ENCODE measurements around the gene DCTN2. TPM values are rescaled to one million over a fixed set of nuclear protein-coding genes. Genes with fewer than 3 reads are reported as not detected.

DCTN2 gene
- total and polyA plus RNA-seq, 2 donors (not counting 3 experiments of a cell fraction or from before 2014, with no cell fraction given) = 146 to 161 TPM

DNA sequence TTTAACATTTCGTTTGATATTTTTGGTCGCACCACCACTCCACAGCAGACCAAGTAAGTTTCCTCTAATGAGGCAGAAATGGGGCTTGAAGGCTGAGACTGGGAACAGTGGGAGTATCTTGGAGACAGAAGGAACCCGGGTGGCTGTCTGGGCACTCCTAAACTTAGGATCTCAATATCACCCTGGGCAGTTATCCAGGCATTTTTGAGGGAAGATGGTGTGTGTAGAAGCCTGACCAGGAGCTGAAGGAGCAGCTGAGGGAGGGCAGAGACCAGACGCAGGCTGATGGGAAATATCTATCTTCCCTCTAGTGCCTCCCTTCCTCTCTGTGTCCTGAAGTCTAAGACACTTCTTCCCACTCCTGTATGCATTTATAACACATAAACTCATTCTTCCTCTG lies 48.4 kb downstream of the DCTN2 start:
- intact Hi-C loops (cut with micrococcal nuclease) (no loop called here), dilution Hi-C loops (cut with MboI; ENCODE audit: extremely low pct_ligation_motif_present, low sequenced_read_pairs) (no loop called here)
- no peaks in the 10 kb centered on the region for H3K79me2 ChIP-seq (ENCODE audit: control insufficient read depth, insufficient read depth, low read length)
- no peak overlapping the region for H2AFZ ChIP-seq (ENCODE audit: low read depth, low read length)
- H3K9ac ChIP-seq (replicated peaks; ENCODE audit: extremely low read depth, insufficient read depth, low read length) = no peak overlapping the region
- H3K4me1 ChIP-seq (ENCODE audit: control insufficient read depth, extremely low read depth, insufficient read depth, low read length) = no peaks in the 10 kb centered on the region
- peaks cover 24 to 29% of the 10 kb centered on the region in 2 experiments for H3K36me3 ChIP-seq (ENCODE audit: control insufficient read depth in 2 of 2, extremely low read depth in 1 of 2, insufficient read depth in 2 of 2, low read length in 2 of 2)
- BruUV-seq (replicated peaks) = no TSS peak
- ChIA-PET POLR2A (interaction anchor here (0.7 kb wide), 1 partner anchor 1664 kb away, joined by 5 read pairs; no protein-coding TSS in a partner anchor), CTCF (interaction anchor here (1.3 kb wide), 1 partner anchor 40 kb away, joined by 3 read pairs; no protein-coding TSS in a partner anchor)
- DNase-seq (ENCODE audit: low read depth, low spot score) = no peak
- no peaks in the 10 kb centered on the region for H3K27me3 ChIP-seq (ENCODE audit: control insufficient read depth in 2 of 2, insufficient read depth in 2 of 2, low read length in 2 of 2)
- H3K4me2 ChIP-seq (ENCODE audit: insufficient read depth, low read length) = no peak overlapping the region
- H3K27ac ChIP-seq (ENCODE audit: insufficient read depth, low read depth, low read length) = no peak overlapping the region
- TF ChIP-seq, protein P1, sequence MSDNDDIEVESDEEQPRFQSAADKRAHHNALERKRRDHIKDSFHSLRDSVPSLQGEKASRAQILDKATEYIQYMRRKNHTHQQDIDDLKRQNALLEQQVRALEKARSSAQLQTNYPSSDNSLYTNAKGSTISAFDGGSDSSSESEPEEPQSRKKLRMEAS (IDR thresholded peaks at IDR 0.05; ENCODE audit: insufficient read depth, insufficient read length) = no peak
- TF ChIP-seq, protein P2, sequence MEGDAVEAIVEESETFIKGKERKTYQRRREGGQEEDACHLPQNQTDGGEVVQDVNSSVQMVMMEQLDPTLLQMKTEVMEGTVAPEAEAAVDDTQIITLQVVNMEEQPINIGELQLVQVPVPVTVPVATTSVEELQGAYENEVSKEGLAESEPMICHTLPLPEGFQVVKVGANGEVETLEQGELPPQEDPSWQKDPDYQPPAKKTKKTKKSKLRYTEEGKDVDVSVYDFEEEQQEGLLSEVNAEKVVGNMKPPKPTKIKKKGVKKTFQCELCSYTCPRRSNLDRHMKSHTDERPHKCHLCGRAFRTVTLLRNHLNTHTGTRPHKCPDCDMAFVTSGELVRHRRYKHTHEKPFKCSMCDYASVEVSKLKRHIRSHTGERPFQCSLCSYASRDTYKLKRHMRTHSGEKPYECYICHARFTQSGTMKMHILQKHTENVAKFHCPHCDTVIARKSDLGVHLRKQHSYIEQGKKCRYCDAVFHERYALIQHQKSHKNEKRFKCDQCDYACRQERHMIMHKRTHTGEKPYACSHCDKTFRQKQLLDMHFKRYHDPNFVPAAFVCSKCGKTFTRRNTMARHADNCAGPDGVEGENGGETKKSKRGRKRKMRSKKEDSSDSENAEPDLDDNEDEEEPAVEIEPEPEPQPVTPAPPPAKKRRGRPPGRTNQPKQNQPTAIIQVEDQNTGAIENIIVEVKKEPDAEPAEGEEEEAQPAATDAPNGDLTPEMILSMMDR (IDR thresholded peaks at IDR 0.05; ENCODE audit: extremely low read depth in 1 of 2, insufficient read depth in 1 of 2, low read depth in 1 of 2, low read length in 2 of 2) = no peak
- no peak for TF ChIP-seq FOS (IDR thresholded peaks at IDR 0.05; ENCODE audit: borderline replicate concordance, insufficient read depth, low read length)
- no peak for TF ChIP-seq EZH2 (IDR thresholded peaks at IDR 0.05; ENCODE audit: borderline replicate concordance, low read depth, low read length, severe bottlenecking)
- no peak for TF ChIP-seq POLR2AphosphoS5 (IDR thresholded peaks at IDR 0.05; ENCODE audit: insufficient read depth, low read depth, low read length)
- no peak for TF ChIP-seq JUN (IDR thresholded peaks at IDR 0.05; ENCODE audit: borderline replicate concordance, insufficient read depth, insufficient read length, low read depth)
- no peak for TF ChIP-seq POLR2A (IDR thresholded peaks at IDR 0.05; ENCODE audit: low read depth, low read length)
- no peak for TF ChIP-seq GATA2 (IDR thresholded peaks at IDR 0.05; ENCODE audit: insufficient read depth, insufficient read length, low read depth, low read length)
- TF ChIP-seq MYC (IDR thresholded peaks at IDR 0.05; ENCODE audit: low read depth, low read length) = no peak
- no peaks in the 10 kb centered on the region for H4K20me1 ChIP-seq (replicated peaks; ENCODE audit: control insufficient read depth, extremely low read depth, insufficient read depth, low read length)
- no peak overlapping the region for H3K4me3 ChIP-seq (replicated peaks in 1 of 3; ENCODE audit: insufficient read depth in 1 of 3, low read depth in 1 of 3, low read length in 3 of 3)
- no peak for FAIRE-seq
- no peaks in the 10 kb centered on the region for H3K9me3 ChIP-seq (replicated peaks; ENCODE audit: control insufficient read depth, insufficient read depth, low read length)
- H3K9me1 ChIP-seq (replicated peaks; ENCODE audit: control insufficient read depth, extremely low read depth, insufficient read depth, low read length) = no peaks in the 10 kb centered on the region

Measured in endothelial cell of umbilical vein (primary cell).